H9 (cell line): ENCODE results near the gene ENO1. TPM values are rescaled to one million over a fixed set of nuclear protein-coding genes. Genes with fewer than 3 reads are reported as not detected.

Experiments used
- DNase-seq: peaks from one replicate; pipeline ENCODE4 v3.0.0-alpha.2; 2017
- H2AFZ ChIP-seq: one replicate; pipeline ENCODE4 v1.6.1; 2013; ENCODE audit warnings: mild to moderate bottlenecking, low read length, control low read depth, moderate library complexity
- H2AK5ac ChIP-seq: 2 replicates; pipeline ENCODE4 v1.6.1; 2013; ENCODE audit warnings: low read length, control low read depth, mixed read lengths; ENCODE audit not compliant: insufficient read length
- H2BK120ac ChIP-seq: one replicate; pipeline ENCODE4 v1.6.1; 2013; ENCODE audit warnings: low read depth, mild to moderate bottlenecking, low read length, control low read depth, inconsistent platforms; ENCODE audit not compliant: poor library complexity, severe bottlenecking
- H2BK12ac ChIP-seq: 2 replicates; pipeline ENCODE4 v1.6.1; 2013; ENCODE audit warnings: low read length, control low read depth, mixed read lengths, low read depth; ENCODE audit not compliant: insufficient read length
- H2BK15ac ChIP-seq: 2 replicates; pipeline ENCODE4 v1.6.1; 2013; ENCODE audit warnings: low read depth, low read length, control low read depth
- H2BK20ac ChIP-seq: one replicate; pipeline ENCODE4 v1.6.1; 2013; ENCODE audit warnings: low read depth, mild to moderate bottlenecking, low read length, control low read depth, inconsistent platforms; ENCODE audit not compliant: poor library complexity, severe bottlenecking
- H2BK5ac ChIP-seq: 2 replicates; pipeline ENCODE4 v1.6.1; 2013; ENCODE audit warnings: low read length, control low read depth, mixed read lengths; ENCODE audit not compliant: insufficient read length
- H3K14ac ChIP-seq: 2 replicates; pipeline ENCODE4 v1.6.1; 2013; ENCODE audit warnings: low read length, control low read depth; ENCODE audit not compliant: insufficient read depth
- H3K18ac ChIP-seq: 2 replicates; pipeline ENCODE4 v1.6.1; 2013; ENCODE audit warnings: low read depth, mild to moderate bottlenecking, mixed read lengths, low read length, control low read depth; ENCODE audit not compliant: insufficient read length
- H3K23ac ChIP-seq: 2 replicates; pipeline ENCODE4 v1.6.1; 2013; ENCODE audit warnings: low read length, control low read depth, mixed read lengths, low read depth; ENCODE audit not compliant: insufficient read length
- H3K23me2 ChIP-seq: 2 replicates; pipeline ENCODE4 v1.6.1; 2013; ENCODE audit warnings: low read depth, mild to moderate bottlenecking, mixed read lengths, low read length, control low read depth; ENCODE audit not compliant: insufficient read length, poor library complexity, severe bottlenecking
- H3K27ac ChIP-seq: 2 replicates; pipeline ENCODE4 v1.5.1; 2013; ENCODE audit warnings: low read length, control low read depth, mixed read lengths, low read depth; ENCODE audit not compliant: insufficient read length
- H3K27me3 ChIP-seq: 2 replicates; pipeline ENCODE4 v1.6.1; 2013; ENCODE audit warnings: low read length, control low read depth, inconsistent platforms; ENCODE audit not compliant: insufficient read depth
- H3K4ac ChIP-seq: 2 replicates; pipeline ENCODE4 v1.6.1; 2013; ENCODE audit warnings: low read depth, mild to moderate bottlenecking, control low read depth, inconsistent platforms, low read length, moderate library complexity
- H3K4me1 ChIP-seq: 2 replicates; pipeline ENCODE4 v1.6.1; 2013; ENCODE audit warnings: low read length, control low read depth, inconsistent platforms; ENCODE audit not compliant: insufficient read depth
- H3K4me2 ChIP-seq: 2 replicates; pipeline ENCODE4 v1.6.1; 2013; ENCODE audit warnings: low read length, control low read depth, mixed read lengths; ENCODE audit not compliant: insufficient read length, insufficient read depth
- H3K56ac ChIP-seq: 2 replicates; pipeline ENCODE4 v1.6.1; 2013; ENCODE audit warnings: low read depth, mild to moderate bottlenecking, mixed read lengths, low read length, control low read depth; ENCODE audit not compliant: insufficient read length
- H3K79me1 ChIP-seq: 2 replicates; pipeline ENCODE4 v1.6.1; 2013; ENCODE audit warnings: low read depth, mild to moderate bottlenecking, moderate library complexity, low read length, control low read depth, inconsistent platforms; ENCODE audit not compliant: insufficient read depth, poor library complexity, severe bottlenecking
- H3K79me2 ChIP-seq: 2 replicates; pipeline ENCODE4 v1.6.1; 2013; ENCODE audit warnings: low read length, control low read depth, inconsistent platforms; ENCODE audit not compliant: insufficient read depth
- H3K9ac ChIP-seq: 2 replicates; pipeline ENCODE4 v1.6.1; 2013; ENCODE audit warnings: low read length, control low read depth, mixed read lengths; ENCODE audit not compliant: insufficient read length; ENCODE audit errors: extremely low read depth
- H3K9me3 ChIP-seq: one replicate; pipeline ENCODE4 v1.6.1; 2013; ENCODE audit warnings: low read depth, low read length, inconsistent platforms; ENCODE audit not compliant: control insufficient read depth
- H3T11ph ChIP-seq: one replicate; pipeline ENCODE4 v1.6.1; 2013; ENCODE audit warnings: mild to moderate bottlenecking, low read length, control low read depth, inconsistent platforms
- H4K20me1 ChIP-seq: one replicate; pipeline ENCODE4 v1.6.1; 2013; ENCODE audit not compliant: control insufficient read depth, insufficient read length, insufficient read depth
- H4K5ac ChIP-seq: 2 replicates; pipeline ENCODE4 v1.6.1; 2013; ENCODE audit warnings: low read depth, mild to moderate bottlenecking, mixed read lengths, low read length, control low read depth; ENCODE audit not compliant: insufficient read length
- H4K8ac ChIP-seq: replicated peaks from 2 replicates; pipeline ENCODE4 v1.6.1; 2013; ENCODE audit warnings: low read length, control low read depth, mixed read lengths, low read depth; ENCODE audit not compliant: insufficient read length
- H4K91ac ChIP-seq: 2 replicates; pipeline ENCODE4 v1.6.1; 2013; ENCODE audit warnings: low read depth, mild to moderate bottlenecking, moderate library complexity, mixed read lengths, low read length, control low read depth; ENCODE audit not compliant: insufficient read length
- H3K27ac Mint-ChIP-seq, 3 experiments: 2 replicates in 2 of 3; 3 replicates in 1 of 3; pipeline ENCODE4 v1.8.0; 2020 to 2021; ENCODE audit warnings: mixed read lengths in 3 of 3, mild to moderate bottlenecking in 1 of 3, moderate library complexity in 1 of 3
- H3K27me3 Mint-ChIP-seq: 2 replicates; pipeline ENCODE4 v1.8.0; 2021; ENCODE audit warnings: low read depth, mild to moderate bottlenecking, moderate library complexity, mixed read lengths
- H3K36me3 Mint-ChIP-seq, 3 experiments: 2 replicates in 2 of 3; 3 replicates in 1 of 3; pipeline ENCODE4 v1.8.0; 2020 to 2021; ENCODE audit warnings: low read depth in 3 of 3, mixed read lengths in 3 of 3; ENCODE audit not compliant: insufficient read depth in 1 of 3
- H3K4me1 Mint-ChIP-seq, 2 experiments: 2 replicates each; pipeline ENCODE4 v1.8.0; 2020; ENCODE audit warnings: mixed read lengths in 2 of 2
- H3K4me3 Mint-ChIP-seq, 2 experiments: 2 replicates in 1 of 2; 3 replicates in 1 of 2; pipeline ENCODE4 v1.8.0; 2020 to 2021; ENCODE audit warnings: mild to moderate bottlenecking in 2 of 2, mixed read lengths in 2 of 2, moderate library complexity in 1 of 2
- H3K9me3 Mint-ChIP-seq, 2 experiments: 2 replicates in 1 of 2; 3 replicates in 1 of 2; pipeline ENCODE4 v1.8.0; 2020; ENCODE audit warnings: mild to moderate bottlenecking in 2 of 2, mixed read lengths in 2 of 2, moderate library complexity in 1 of 2
- CTCF ChIP-seq: fragments of 200-600 bp; sonication (generic); conservative IDR thresholded peaks from 3 replicates; pipeline ENCODE4 v1.8.0; 2021; ENCODE audit warnings: antibody characterized with exemption, mild to moderate bottlenecking
- WGBS: extraction: QIAGEN DNeasy Blood & Tissue Kit; methylation state at CpG from one replicate; pipeline ENCODE4 v1.1.7; 2013; ENCODE audit warnings: missing lambda C conversion rate, low lambda C conversion rate, mixed read lengths; ENCODE audit not compliant: insufficient read length; ENCODE audit errors: extremely low coverage; 5-methylcytosine and 5-hydroxymethylcytosine counted together
- total RNA-seq: library from RNA; stranded (reverse); gene quantifications from 2 replicates; pipeline ENCODE4 v1.2.1, GENCODE V29; 2021

The ENO1 gene
- total RNA-seq, 1 experiment from 2014 or later: 1,781 TPM

- no peak overlapping the region for H3T11ph ChIP-seq
- H3K4me3 Mint-ChIP-seq: no peak overlapping the region; a peak in 1 of 5 replicates
- WGBS: no CpG with 5 or more reads among the region's 3 CpGs
- H3K9ac ChIP-seq: no peak overlapping the region
- peaks cover 44 to 50% of the 10 kb centered on the region in 2 experiments for H3K4me1 Mint-ChIP-seq
- no peak overlapping the region for H2BK12ac ChIP-seq
- H3K27me3 ChIP-seq: no peaks in the 10 kb centered on the region
- H3K27me3 Mint-ChIP-seq: peaks cover 11% of the 10 kb centered on the region; the same call in 1 of the 2 replicates
- H2BK15ac ChIP-seq: no peak overlapping the region
- H4K91ac ChIP-seq: no peak overlapping the region
- H3K23ac ChIP-seq: no peak overlapping the region
- DNase-seq: peak; percentile 52
- no peaks in the 10 kb centered on the region for H3K23me2 ChIP-seq
- H3K18ac ChIP-seq: no peak overlapping the region
- peak; percentile 22; the same call in 1 of the 3 replicates for TF ChIP-seq CTCF
- H3K4ac ChIP-seq: no peak overlapping the region
- H4K8ac ChIP-seq: no peak overlapping the region
- H3K14ac ChIP-seq: no peak overlapping the region
- no peaks in the 10 kb centered on the region for H3K79me1 ChIP-seq
- no peak overlapping the region for H2BK20ac ChIP-seq
- H2AFZ ChIP-seq: no peak overlapping the region
- no peaks in the 10 kb centered on the region for H3K79me2 ChIP-seq
- no peak overlapping the region for H2BK5ac ChIP-seq
- H2AK5ac ChIP-seq: no peak overlapping the region
- no peak overlapping the region for H4K5ac ChIP-seq
- H3K27ac ChIP-seq: no peak overlapping the region
- H2BK120ac ChIP-seq: no peak overlapping the region
- no peaks in the 10 kb centered on the region for H3K9me3 ChIP-seq
- peak overlapping the region in 1 of 3 experiments; percentile 42; a peak in 1 of 7 replicates for H3K27ac Mint-ChIP-seq
- H3K4me2 ChIP-seq: no peak overlapping the region
- no peak overlapping the region for H3K56ac ChIP-seq
- peaks cover 6 to 11% of the 10 kb centered on the region in 2 experiments for H3K9me3 Mint-ChIP-seq
- H4K20me1 ChIP-seq: no peaks in the 10 kb centered on the region
- no peaks in the 10 kb centered on the region; the same call in 1 of the 2 replicates for H3K4me1 ChIP-seq
- H3K36me3 Mint-ChIP-seq: peaks cover 6 to 15% (median 12%) of the 10 kb centered on the region in 3 experiments; a peak in 6 of 7 replicates
These were observed 31.8 kb upstream of the ENO1 start for GRCh38 chr1:8910331-8910730.
